GM18502 (cell line): ENCODE data around the gene HIP1R.

ENCODE experiments used
- ATAC-seq: cut with Tn5 transposase; IDR thresholded peaks from one replicate; pipeline ENCODE4 v1.9.1; 2021; ENCODE audit warnings: mild to moderate bottlenecking; ENCODE audit not compliant: unreplicated experiment, poor library complexity

The HIP1R gene

GRCh38 chr12:122846622-122847515 is 11.6 kb downstream of the HIP1R start:
- no peak for ATAC-seq

DNA sequence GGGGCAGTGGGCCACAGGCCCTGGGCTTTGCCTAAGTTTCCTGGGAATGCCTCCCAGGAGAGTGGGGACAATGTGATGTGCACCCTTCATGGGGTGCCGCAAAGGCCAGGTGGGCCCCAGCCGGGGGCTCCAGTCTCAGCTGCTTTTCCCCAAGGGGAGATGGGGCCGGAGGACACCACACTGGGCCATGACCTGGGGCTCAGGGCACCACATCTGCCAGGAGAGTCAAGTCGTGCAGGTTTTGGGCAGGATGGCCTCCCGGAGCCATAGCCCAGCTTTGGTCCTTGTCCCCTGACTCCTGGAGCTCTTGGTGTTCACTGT is 12.2 kb downstream of the HIP1R start:
- ATAC-seq = no peak

GRCh38 chr12:122847921-122848421 is 12.7 kb downstream of the HIP1R start:
- ATAC-seq = no peak

- ATAC-seq = no peak
Observed at GRCh38 chr12:122848471-122849351, 13.5 kb downstream of the HIP1R start.

DNA sequence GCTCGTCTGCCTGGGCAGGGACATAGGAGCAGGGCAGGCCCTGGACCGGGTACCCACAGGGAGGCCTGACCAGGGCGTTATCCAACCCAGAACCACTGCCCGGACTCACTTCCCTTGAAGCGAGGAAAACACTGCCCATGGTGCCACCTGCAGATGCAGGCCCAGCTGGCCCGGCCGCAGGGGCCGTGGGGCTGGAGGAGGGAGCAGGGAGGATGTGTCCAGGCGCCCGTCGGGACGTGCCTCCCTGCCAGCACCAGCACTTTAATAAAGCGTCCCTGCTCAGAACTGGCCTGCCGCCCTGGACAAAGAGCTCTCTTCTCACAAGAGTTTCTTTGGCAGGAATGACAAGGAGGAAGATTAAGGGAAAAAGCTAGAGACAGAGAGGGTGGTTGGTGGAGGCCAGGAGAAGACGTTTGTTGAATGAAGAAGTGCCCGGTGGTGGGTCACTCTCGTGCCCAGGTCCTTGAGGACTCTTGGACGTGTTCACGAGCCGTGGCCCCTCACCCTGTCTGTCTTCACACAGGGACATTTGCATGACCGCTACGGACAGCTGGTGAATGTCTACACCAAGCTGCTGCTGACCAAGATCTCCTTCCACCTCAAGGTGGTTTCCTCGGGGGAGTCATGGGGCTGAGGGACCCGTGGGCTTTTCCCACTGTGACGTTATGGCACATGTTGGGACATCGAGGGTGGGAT is 14.2 kb downstream of the HIP1R start:
- ATAC-seq = no peak

DNA sequence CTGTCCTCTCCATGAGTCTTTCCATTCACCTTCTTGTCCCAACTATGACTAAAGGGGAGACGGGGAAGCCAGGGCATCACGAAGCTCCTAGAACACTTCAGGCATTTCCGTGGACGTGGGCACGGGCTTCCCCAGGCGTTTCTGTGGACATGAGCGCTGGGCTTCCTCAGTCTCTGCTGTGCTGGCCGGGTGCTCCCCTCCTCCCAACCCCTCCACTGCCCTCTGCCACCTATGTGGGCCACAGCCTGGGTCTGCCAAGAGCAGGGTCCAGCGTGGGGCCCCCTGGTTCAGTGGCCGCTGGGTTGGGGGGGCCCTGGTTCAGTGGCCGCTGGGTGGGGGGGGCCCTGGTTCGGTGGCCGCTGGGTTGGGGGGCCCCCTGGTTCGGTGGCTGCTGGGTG is 14.8 kb downstream of the HIP1R start:
- no peak for ATAC-seq

GRCh38 chr12:122850695-122851350 is 15.6 kb downstream of the HIP1R start:
- ATAC-seq = no peak

DNA sequence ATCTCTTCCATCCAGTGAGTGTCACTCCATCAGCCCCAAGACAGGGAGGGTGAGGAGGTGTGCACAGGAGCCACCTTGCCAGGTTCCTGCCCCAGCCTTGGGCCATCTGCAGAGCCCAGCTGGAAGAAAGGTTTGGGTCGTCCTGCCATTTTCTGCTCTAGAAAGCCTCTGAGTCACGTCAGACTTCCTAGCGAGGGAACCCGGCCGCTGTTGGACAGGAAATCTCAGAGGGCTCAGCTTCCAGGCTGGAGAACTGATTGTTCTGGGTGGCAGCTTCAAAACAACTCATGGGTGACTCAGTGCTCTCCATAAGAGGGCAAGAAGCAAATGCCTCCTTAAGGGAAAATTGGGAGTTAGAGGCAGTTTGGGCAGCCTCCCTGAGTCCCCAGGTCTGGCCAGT is 16.6 kb downstream of the HIP1R start:
- ATAC-seq = no peak

- ATAC-seq = no peak
Observed at GRCh38 chr12:122852336-122853275, 17.3 kb downstream of the HIP1R start.

DNA sequence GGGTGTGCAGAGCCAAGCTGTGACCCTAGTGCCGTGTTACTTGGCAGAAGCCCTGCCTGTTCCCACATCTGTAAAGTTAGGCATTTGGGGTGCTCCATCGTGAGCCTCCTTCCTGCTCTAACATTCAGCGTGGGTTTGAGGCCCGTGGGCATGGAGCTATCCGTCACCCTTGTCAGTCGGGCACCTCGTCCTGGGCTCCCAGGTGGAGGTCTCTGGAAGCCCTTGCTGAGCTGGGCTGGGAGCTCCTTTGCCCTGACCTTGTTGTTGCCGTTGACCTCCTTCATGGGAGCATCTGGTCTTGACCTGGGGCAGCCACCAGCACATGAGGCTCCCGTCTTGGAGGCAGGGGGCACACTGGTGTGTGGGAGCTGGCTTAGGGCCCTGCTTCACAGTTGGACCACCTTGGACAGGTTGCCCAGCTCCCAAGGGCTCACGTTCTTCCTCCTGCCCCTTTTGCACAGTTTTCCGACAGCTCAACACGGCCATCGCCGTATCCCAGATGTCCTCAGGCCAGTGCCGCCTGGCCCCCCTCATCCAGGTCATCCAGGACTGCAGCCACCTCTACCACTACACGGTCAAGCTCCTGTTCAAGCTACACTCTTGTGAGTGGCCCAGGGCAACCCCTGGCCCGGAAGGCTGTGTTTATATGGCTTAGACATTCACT is 18.5 kb downstream of the HIP1R start:
- no peak for ATAC-seq

- ATAC-seq = no peak
Observed at GRCh38 chr12:122854554-122854953, 19.3 kb downstream of the HIP1R start.

DNA sequence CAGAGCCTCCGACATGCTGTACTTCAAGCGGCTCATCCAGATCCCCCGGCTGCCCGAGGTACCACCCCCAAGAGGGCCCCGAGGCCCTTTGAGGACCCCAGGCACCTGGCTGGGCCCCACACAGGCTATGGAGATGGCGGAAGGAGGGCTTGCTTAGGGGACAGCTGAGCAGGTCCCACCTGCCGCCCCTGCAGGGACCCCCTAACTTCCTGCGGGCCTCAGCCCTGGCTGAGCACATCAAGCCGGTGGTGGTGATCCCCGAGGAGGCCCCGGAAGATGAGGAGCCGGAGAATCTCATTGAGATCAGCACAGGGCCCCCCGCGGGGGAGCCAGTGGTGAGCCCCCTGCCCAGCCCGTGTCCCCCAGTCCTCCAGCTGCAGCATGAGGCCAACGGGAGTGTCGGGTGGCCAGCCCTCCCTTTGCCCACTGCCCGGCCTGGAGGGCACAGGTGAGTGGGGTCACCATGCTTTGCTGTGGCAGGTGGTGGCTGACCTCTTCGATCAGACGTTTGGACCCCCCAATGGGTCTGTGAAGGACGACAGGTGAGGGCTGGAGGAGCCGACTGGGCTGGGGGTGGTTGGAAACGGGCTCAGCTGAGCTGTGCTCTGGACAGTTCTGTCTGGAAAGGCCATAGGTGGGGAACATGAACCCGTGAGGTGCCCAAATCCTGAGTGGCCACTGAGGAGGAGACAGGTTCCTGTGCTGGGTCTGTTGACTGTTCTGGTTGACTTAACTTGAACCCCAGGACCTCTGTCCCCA is 20.0 kb downstream of the HIP1R start:
- ATAC-seq = no peak

DNA sequence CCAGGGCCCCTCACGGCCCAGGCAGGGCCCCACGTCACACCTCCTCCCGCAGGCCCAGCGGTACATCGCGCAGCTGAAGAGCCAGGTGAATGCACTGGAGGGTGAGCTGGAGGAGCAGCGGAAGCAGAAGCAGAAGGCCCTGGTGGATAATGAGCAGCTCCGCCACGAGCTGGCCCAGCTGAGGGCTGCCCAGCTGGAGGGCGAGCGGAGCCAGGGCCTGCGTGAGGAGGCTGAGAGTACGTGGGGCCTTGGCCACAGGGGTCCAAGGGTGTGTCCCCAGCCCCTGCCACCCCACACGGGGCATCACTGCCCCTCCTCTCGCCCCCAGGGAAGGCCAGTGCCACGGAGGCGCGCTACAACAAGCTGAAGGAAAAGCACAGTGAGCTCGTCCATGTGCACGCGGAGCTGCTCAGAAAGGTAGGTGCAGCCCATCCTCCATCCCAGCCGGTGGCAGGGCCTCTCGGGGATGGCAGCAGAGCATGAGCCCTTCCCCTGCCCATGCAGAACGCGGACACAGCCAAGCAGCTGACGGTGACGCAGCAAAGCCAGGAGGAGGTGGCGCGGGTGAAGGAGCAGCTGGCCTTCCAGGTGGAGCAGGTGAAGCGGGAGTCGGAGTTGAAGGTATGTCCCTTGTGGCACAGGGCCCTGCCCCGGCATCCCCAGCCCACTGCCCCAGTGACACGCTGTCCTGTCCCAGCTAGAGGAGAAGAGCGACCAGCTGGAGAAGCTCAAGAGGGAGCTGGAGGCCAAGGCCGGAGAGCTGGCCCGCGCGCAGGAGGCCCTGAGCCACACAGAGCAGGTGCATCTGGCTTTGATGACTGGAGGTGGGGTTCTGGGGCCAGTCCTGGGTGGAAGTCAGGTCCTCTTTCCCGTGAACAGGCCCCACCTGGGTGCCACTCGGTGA is 20.9 kb downstream of the HIP1R start:
- no peak for ATAC-seq

- no peak for ATAC-seq
Observed at GRCh38 chr12:122856999-122857671, 21.9 kb downstream of the HIP1R start.

- ATAC-seq = no peak
Observed at GRCh38 chr12:122858171-122858570, 22.9 kb downstream of the HIP1R start.

DNA sequence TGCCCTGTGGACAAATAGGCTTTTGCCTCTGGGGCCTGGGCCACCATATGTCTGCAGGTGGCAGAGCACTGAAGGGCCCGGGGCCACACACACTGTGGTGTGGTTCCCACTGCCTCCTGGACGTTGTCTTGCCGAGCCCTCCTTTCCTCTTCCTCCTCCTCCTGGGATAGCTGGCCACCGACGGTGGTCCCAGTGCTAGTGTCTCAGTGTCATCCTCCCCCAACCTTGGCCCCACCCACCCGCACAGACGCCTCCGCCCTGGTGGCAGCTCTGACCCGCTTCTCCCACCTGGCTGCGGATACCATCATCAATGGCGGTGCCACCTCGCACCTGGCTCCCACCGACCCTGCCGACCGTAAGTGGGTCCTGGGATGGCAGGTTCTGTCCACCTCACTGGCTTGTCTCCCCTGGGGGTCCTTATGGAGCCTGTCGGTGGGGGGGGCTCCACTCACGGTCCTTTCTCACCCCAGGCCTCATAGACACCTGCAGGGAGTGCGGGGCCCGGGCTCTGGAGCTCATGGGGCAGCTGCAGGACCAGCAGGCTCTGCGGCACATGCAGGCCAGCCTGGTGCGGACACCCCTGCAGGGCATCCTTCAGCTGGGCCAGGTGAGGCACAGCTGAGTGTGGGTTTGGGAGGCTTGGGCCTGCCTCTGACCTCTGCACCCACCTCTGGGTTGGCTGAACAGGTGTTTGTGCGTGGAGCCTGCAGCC is 23.5 kb downstream of the HIP1R start:
- no peak for ATAC-seq
